ENCODE data around the gene MEGF11. TPM values are rescaled to one million over a fixed set of nuclear protein-coding genes. Genes with fewer than 3 reads are reported as not detected.

MEGF11 gene
- polyA plus RNA-seq, 1 of the 3 experiments (the other 2 are of a cell fraction) = not detected

- Histone ChIP-seq H3K4me3 (ENCODE audit: low read depth in 2 of 2, low read length in 1 of 2) (no peak overlapping the region), H2AFZ (ENCODE audit: low read depth) (no peak overlapping the region), H3K4me1 (ENCODE audit: control insufficient read depth in 1 of 2, insufficient read depth in 2 of 2, low read depth in 1 of 2, low read length in 1 of 2) (peaks cover 0 to 66% of the 10 kb centered on the region in 2 experiments; a peak in 2 of 4 replicates), H3K36me3 (replicated peaks in 1 of 2; ENCODE audit: control insufficient read depth in 1 of 2, insufficient read depth in 2 of 2, low read length in 1 of 2) (no peaks in the 10 kb centered on the region), H3K27ac (ENCODE audit: low read depth in 2 of 2, low read length in 1 of 2) (peak overlapping the region in 1 of 2 experiments; percentile 89; a peak in 2 of 4 replicates), H3K9ac (no peak overlapping the region), H3K9me3 (no peaks in the 10 kb centered on the region), H3F3A (replicated peaks; ENCODE audit: insufficient read depth) (no peaks in the 10 kb centered on the region), H3K4me2 (no peak overlapping the region), H3K79me2 (ENCODE audit: insufficient read depth) (no peaks in the 10 kb centered on the region), H3K27me3 (ENCODE audit: insufficient read depth) (peaks cover 16% of the 10 kb centered on the region; the same call in 1 of the 2 replicates), H3K9me2 (no peaks in the 10 kb centered on the region), H4K20me1 (ENCODE audit: insufficient read depth) (no peaks in the 10 kb centered on the region)
- CTCF ChIA-PET = interaction anchor here (0.6 to 2.6 kb wide), 4 partner anchors 16 to 223 kb away, joined by 3 to 7 read pairs (median 4); no protein-coding TSS in a partner anchor
- DNase-seq = no peak
- TF ChIP-seq RXRA (IDR thresholded peaks at IDR 0.05; ENCODE audit: borderline replicate concordance, low read depth) (no peak), FOSL2 (IDR thresholded peaks at IDR 0.05; ENCODE audit: borderline replicate concordance, low read depth) (no peak), JUND (IDR thresholded peaks at IDR 0.05) (no peak), PBX3 (IDR thresholded peaks at IDR 0.05) (no peak), TCF12 (IDR thresholded peaks at IDR 0.05) (no peak), RFX5 (IDR thresholded peaks at IDR 0.05; ENCODE audit: low read length) (no peak), USF2 (IDR thresholded peaks at IDR 0.05; ENCODE audit: borderline replicate concordance, low read depth, low read length) (no peak), YY1 (IDR thresholded peaks at IDR 0.05; ENCODE audit: low read depth) (no peak)
- 75% methylated on average over 11 of the region's 11 CpGs for WGBS (ENCODE audit: low lambda C conversion rate)
- POLR2A ChIA-PET = interaction anchor here (0.7 kb wide), 1 partner anchor 141 kb away, joined by 3 read pairs; no protein-coding TSS in a partner anchor
Observed at GRCh38 chr15:66139591-66140207, 113.9 kb downstream of the MEGF11 start.

- Histone ChIP-seq H3K79me2 (ENCODE audit: insufficient read depth) (no peaks in the 10 kb centered on the region), H3K4me1 (ENCODE audit: control insufficient read depth in 1 of 2, insufficient read depth in 2 of 2, low read depth in 1 of 2, low read length in 1 of 2) (peaks cover 0 to 59% of the 10 kb centered on the region in 2 experiments; a peak in 2 of 4 replicates), H3K27me3 (ENCODE audit: insufficient read depth) (peaks cover 18% of the 10 kb centered on the region; the same call in 1 of the 2 replicates), H3K27ac (ENCODE audit: low read depth in 2 of 2, low read length in 1 of 2) (peak overlapping the region in 1 of 2 experiments; percentile 89; a peak in 2 of 4 replicates), H3K9me2 (no peaks in the 10 kb centered on the region), H3K4me2 (no peak overlapping the region), H3K4me3 (ENCODE audit: low read depth in 2 of 2, low read length in 1 of 2) (no peak overlapping the region), H3K36me3 (replicated peaks in 1 of 2; ENCODE audit: control insufficient read depth in 1 of 2, insufficient read depth in 2 of 2, low read length in 1 of 2) (no peaks in the 10 kb centered on the region), H3K9me3 (no peaks in the 10 kb centered on the region), H4K20me1 (ENCODE audit: insufficient read depth) (no peaks in the 10 kb centered on the region), H3F3A (replicated peaks; ENCODE audit: insufficient read depth) (no peaks in the 10 kb centered on the region), H2AFZ (ENCODE audit: low read depth) (no peak overlapping the region), H3K9ac (no peak overlapping the region)
- no peak for DNase-seq
- CTCF ChIA-PET = interaction anchor here (0.6 to 2.6 kb wide), 5 partner anchors 13 to 223 kb away, joined by 3 to 7 read pairs (median 3); no protein-coding TSS in a partner anchor
- POLR2A ChIA-PET = interaction anchor here (0.7 kb wide), 1 partner anchor 140 kb away, joined by 3 read pairs; no protein-coding TSS in a partner anchor
- WGBS (ENCODE audit: low lambda C conversion rate) = 23% methylated on average over 3 of the region's 3 CpGs
- TF ChIP-seq FOXJ3 (CRISPR knock-in tag; IDR thresholded peaks at IDR 0.05) (no peak), RCOR1 (IDR thresholded peaks at IDR 0.05; ENCODE audit: low read length) (no peak), MXI1 (IDR thresholded peaks at IDR 0.05; ENCODE audit: low read depth, low read length) (no peak), JUND (IDR thresholded peaks at IDR 0.05) (no peak), GATA2 (CRISPR knock-in tag; IDR thresholded peaks at IDR 0.05) (no peak), TCF12 (IDR thresholded peaks at IDR 0.05) (no peak), NRF1 (IDR thresholded peaks at IDR 0.05; ENCODE audit: low read depth, low read length) (no peak), RXRA (IDR thresholded peaks at IDR 0.05; ENCODE audit: borderline replicate concordance, low read depth) (no peak)
Observed at GRCh38 chr15:66138892-66139590, 114.5 kb downstream of the MEGF11 start.
